NCI-H1417 treated with DMSO at 0.1 percent for 48 hours (cell line): ENCODE results near the gene FGFRL1.
"Not testable (repeated sequence)": the region's sequence is repeated elsewhere in the genome, so short reads cannot be mapped to it uniquely, and the experiment has no call there.

Experiments used
- DNase-seq: peaks from one replicate; lab custom pipeline; 2025; lab: John Stamatoyannopoulos, UW

The FGFRL1 gene

GRCh38 chr4:992297-993110, 18.9 kb upstream of the FGFRL1 start:
- no peak for DNase-seq

DNA sequence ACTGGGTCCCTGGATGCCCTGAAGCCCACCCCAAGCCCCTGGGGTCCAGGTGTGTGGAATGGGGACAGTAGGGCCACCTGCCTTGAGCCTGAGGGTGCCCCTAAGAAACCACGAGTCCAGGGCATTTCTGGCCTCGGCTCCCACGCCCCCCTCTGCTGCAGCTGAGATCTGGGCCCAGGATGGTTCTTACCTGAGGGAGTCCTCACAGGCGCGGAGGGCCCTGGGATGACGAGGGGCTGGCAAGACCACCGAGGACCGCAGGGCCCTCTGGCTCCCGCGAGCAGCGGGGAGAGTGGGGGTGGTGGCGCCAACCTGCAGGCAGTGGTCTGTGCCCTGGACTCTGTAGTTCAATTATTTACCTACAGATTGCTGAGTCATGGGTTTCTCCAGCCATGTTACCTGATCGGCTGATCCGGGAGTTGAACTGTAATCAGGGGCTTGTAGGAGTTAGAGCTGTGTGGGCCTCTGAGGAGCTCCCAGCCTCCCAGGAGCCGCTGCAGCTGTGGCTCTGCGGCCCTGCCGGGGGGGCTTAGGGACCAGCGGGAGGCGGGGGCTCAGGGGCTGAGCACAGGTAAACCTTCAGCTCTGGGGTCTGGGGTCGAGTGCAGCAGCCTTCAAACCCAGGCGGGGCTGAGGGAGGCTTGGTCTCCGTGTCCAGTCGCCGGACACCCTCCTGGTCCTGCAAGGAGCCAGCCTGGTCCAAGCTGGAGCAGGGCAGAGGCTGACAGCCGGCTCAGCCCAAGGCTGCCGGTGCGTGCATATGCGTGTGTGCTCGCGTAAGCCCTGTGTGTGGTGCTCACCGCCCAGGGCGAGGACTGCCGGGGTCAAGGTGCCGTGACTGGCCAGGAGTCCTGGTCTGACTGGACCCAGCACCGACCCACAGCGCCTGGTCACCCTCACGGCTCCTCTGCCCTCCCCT, 18.1 kb upstream of the FGFRL1 start, which contains the start of gene SLC26A1:
Gene SLC26A1 (minus strand): TSS at position 294 of the 919 bp plus-strand sequence. CDS start 1,701 bp downstream, outside the sequence.
- no peak for DNase-seq

- no peak for DNase-seq
Observed at GRCh38 chr4:995311-996026, 16.0 kb upstream of the FGFRL1 start.

GRCh38 chr4:996030-996996, 15.1 kb upstream of the FGFRL1 start:
- DNase-seq = no peak

DNA sequence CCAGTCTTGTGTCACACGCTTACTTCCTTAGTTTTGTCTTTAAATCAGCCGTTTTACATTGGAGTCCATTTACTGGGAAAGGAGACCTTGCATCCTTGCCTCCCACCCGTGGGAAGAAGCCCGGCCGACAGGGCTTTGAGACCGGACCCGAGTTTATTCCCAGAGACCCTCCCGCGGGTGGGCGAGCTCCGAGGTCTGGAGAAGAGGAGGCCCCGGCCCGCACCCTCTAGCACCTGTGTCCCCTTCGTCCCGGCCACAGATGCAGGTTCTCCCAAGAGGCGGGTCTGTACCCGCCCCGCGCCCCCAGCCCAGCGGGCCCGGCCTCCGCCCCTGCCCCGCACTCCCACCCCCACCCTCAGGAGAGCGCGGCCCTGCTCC, 14.4 kb upstream of the FGFRL1 start:
- no peak for DNase-seq

GRCh38 chr4:997375-998071, 13.9 kb upstream of the FGFRL1 start:
- no peak for DNase-seq

DNA sequence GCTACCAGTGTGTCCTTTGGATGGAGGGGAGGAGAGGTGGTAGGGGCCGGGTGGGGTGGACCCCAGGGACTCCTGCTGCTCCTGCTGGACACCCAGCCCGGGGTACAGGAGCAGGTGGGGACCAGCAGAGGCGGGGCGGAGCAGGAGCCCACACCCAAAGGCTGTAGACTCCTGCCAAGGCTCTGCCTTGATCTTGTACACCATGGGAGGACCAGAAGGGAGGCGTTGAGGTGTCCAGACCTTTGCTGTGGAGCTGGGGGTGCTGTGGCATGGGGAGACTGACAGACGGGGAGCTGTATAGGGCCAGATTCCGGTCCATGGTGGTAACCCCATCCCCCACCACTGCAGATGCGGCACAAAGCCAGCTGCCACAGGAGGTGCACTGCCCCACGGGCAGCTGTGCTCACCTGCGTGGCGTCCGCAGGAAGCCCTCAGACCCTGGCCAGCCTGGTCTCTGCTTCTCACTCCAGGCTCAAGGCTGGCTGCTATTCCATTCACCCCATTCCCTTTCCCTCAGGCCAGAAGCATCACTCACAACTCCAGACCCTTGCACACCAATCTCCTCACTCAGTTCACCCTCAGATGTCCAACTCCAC, 13.2 kb upstream of the FGFRL1 start:
- DNase-seq = no peak

DNA sequence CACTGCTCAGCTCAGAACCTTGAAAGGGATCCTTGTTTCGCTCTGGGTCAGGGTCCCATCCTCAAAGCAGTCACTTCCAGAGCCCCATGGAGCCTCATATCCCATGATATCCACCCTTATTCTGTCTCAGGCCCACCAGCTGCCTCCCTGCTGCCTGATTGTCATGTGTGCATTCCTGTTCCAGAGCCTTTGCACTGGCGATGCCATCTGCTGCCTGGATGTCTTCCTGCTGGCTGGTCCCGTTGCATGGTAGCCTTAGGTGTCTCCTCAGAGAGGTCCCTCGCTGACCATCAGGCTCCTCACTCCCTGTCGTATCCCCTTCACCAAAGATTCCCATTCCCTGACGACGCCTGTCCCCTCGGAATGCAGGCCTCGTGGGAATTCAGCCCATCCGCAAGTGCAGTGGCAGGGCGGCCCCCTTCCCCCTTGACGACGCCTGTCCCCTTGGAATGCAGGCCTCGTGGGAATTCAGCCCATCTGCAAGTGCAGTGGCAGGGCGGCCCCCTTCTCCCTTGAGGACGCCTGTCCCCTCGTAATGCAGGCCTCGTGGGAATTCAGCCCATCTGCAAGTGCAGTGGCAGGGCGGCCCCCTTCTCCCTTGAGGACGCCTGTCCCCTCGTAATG, 12.1 kb upstream of the FGFRL1 start:
- DNase-seq = not testable (repeated sequence)

DNA sequence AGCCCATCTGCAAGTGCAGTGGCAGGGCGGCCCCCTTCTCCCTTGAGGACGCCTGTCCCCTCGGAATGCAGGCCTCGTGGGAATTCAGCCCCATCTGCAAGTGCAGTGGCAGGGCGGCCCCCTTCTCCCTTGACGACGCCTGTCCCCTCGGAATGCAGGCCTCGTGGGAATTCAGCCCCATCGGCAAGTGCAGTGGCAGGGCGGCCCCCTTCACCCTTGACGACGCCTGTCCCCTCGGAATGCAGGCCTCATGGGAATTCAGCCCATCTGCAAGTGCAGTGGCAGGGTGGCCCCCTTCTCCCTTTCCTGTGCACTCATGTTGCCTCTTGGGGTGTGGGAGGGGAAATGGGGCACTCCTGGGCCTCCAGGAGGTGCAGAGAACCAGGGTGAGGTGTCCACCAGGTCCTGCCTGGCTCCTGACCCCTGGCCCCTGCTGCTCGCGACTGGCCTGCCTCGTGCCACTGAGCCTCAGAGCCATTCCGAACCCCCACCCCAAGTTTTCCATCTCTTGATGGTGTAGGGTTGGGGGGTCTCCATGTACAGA, 11.5 kb upstream of the FGFRL1 start:
- DNase-seq = no peak

- DNase-seq = no peak
Observed at GRCh38 chr4:1000686-1001260, 10.7 kb upstream of the FGFRL1 start.

GRCh38 chr4:1001561-1002130, 9.8 kb upstream of the FGFRL1 start:
- no peak for DNase-seq

GRCh38 chr4:1002131-1002630, 9.2 kb upstream of the FGFRL1 start:
- no peak for DNase-seq

- no peak for DNase-seq
Observed at GRCh38 chr4:1002631-1003251, 8.7 kb upstream of the FGFRL1 start.

DNA sequence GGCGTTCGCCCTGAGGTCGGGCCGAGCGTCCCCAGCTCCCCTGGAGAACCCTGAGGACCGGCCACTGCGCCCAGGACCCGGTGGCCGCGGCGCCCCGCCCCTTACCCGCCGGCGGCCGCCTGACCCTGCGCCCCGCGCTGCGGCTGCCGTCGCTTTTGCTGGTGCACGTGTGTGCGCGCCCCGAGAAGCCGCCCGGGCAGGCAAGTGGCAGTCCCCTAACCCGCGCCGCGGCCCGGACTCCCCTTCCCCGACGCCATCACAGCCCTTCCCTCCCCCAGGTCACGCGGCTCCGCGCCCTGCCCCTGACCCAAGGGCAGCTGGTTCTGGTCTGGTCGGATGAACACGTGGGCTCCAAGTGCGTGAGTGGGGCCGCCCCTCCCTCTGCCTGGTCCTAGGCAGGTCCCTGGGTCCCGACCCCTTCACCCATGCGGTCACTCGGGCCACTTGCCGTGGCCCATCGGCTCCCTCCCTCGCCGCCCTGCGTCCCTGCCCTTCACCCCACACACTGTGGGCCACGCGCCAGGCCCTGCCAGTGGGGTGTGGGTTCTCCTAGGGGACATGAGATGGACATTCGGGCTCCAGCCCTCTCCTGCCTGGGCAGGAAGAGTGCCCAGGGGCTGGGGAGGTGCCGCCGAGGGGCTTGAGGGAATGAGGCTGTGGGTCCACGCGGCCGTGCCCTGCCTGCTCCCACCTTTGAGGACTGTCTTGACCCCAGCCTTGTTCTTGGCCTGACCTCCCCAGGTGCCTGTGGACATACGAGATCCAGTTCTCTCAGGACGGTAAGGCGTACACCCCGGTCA, 8.0 kb upstream of the FGFRL1 start:
- no peak for DNase-seq

- no peak for DNase-seq
Observed at GRCh38 chr4:1004071-1004418, 7.4 kb upstream of the FGFRL1 start.

DNA sequence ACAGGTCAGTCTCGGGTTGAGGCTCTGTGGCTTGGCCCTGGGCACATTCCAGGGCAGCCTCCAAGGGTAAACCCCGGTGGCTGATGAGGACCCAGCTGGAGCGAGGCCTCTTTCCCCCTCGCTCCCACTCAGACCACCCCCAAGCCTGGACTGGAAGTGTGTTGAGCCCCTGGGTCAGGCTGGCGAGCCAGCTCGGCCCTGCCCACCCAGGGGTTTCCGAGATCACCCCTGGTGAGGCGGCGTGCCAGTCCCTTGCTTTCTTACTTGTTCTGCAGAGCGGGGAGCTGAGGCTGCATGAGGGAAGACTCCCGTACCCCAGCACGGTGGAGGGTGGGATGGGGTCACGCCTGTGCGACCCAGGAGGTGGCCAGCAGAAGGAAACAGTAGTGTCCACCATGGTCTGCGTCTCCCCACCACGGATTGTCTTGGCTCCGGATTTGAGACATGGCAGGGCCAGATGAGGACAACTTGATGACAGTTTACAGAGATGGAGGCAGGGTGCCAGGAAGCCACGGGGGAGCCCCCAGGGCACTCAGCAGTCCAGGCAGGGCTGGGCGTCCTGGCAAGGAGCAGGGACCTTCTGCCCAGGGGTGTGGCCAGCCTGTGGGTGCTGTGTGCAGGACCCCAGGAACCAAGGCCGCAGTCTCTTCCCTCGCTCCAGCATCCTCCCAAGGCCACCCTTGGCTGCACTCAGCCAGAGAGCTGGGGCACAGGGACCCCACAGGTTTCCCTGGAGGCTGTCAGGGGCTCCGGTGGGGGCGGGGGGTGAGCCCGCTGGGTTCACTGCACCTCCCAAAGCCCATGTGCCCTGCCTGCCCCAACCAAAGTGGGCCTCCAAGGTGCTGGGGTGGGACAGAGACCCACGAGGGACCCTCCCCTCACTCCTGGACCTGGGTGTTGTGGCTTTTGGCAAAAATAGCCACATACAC, 6.6 kb upstream of the FGFRL1 start:
- no peak for DNase-seq
